Endothelial cell of coronary artery (primary cell): ENCODE results near the gene VAV1. TPM values are rescaled to one million over a fixed set of nuclear protein-coding genes. Genes with fewer than 3 reads are reported as not detected.

Source experiments
- total RNA-seq: library from RNA; depleted of rRNA; stranded (reverse); fragments of >200 nt; gene quantifications from 2 replicates; pipeline ENCODE4 v1.2.3, GENCODE V29; 2014

VAV1 gene
- total RNA-seq: not detected in 2 replicates

GRCh38 chr19:6772028-6772865 lies at the start of gene VAV1:
Gene VAV1 (plus strand): TSS chr19:6772708. CDS start chr19:6772808, 100 bp downstream.

GRCh38 chr19:6737284-6737872 lies 35.1 kb upstream of the VAV1 start, which contains the start of gene GPR108:
Gene GPR108 (minus strand): TSS chr19:6737580. CDS start chr19:6737576, 4 bp downstream.

DNA sequence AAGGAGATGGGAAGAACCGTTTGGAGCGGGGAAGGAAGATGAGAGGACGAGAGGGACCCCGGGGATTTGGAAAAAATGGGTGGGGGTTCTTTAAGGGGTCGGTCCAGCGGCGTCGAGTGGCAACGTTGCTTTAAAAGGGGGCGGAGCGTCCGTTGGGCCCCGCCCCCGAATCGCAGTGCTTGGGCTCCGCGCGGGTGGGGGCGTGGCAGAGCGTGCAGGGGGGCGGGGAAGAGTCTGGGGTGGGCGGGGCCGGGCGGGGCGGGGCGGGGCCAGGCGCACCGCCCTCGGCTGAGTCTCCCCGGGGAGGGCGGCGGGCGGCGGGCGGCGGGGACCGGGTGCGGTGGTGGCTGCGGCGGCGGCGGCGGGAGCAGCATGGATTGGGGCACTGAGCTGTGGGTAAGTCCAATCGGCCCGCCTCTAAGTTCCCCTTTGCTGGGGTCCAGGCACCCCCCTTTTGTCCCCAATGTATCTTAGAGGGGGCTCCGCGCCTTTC lies 33.1 kb upstream of the VAV1 start, which contains the start of gene TRIP10:
TSS of gene TRIP10 (plus strand) at position 291 of the 493 bp plus-strand sequence. CDS start at position 373, 82 bp downstream.

DNA sequence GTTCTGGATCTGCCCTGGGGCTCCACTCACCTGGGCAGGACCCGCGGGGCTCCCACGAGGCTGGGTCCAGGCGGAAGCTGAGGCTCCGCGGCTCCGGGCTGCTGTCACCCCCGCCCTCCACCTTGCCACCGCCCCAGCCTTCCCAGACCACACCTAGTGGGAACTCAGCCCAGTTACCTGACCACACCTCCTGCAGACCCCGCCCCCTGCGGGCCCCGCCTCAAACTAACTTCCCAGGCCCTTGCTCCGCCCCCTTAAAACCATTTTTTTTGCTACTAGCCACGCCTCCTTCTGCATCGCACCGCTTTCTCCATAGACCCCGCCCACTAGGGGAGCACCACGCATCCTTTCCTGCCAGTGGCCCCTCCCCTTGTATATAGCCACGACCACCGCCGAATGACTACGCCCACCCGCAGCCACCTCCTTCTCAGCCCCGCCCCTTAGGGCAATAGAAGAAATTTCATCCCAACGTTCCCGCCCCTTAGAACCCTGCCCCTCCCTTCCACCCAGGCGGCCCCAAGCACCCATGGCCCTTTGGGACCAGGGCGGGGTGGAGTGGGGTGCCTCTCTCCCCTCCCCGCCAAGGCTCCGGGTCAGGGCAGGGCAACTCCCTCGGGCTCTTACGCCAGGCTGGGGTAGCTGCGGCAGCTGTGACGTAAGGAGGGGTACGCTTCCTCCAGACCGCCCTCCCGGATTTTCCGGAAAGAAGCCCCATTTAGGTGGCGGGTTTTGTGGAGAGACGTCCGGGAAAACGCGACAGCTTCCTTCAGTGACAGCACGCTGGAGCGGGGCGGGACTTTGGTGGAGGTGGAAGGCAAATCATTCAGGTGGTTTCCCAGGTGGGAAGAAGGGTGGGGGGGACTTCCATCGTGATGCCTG lies 4.9 kb upstream of the VAV1 start, which contains the start of gene SH2D3A:
TSS of gene SH2D3A (minus strand) at position 79 of the 879 bp plus-strand sequence. CDS start 3,687 bp downstream, outside the sequence.

DNA sequence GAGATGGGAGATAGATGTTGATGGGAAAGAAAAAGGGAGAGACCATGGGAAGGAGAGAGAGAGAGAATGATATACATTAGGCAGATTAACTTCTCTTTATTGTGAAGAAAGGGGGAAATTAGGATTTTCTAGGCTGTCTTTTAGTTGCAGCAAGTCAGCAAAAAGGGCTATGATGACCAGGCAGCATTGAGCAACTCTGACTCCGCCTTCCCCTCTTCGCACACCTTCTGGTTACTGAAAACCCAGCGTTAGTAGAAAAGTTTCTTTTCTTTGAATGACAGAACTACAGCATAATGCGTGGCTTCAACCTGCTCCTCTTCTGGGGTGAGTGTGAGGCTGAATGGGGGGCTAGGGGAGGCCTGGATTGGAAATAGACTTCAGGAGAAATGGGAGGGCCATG lies 114.8 kb downstream of the VAV1 start, which contains the start of gene ADGRE1:
TSS of gene ADGRE1 (plus strand) at position 264 of the 400 bp plus-strand sequence. CDS start at position 294, 30 bp downstream.

Other genes with a start within 250 kb of the VAV1 start
- gene TNFSF9, start 241.7 kb upstream of the VAV1 start, total RNA-seq: 0.75 and 0.99 TPM in 2 replicates
- not detected in 2 replicates for gene CD70, start 181.6 kb upstream of the VAV1 start, total RNA-seq
- not detected in 2 replicates for gene TNFSF14, start 102.5 kb upstream of the VAV1 start, total RNA-seq
- 0.09 TPM in 2 replicates for gene C3, start 52.1 kb upstream of the VAV1 start, total RNA-seq
- gene GPR108, start 35.1 kb upstream of the VAV1 start, total RNA-seq: 44.4 and 45.6 TPM in 2 replicates
- gene TRIP10, start 33.0 kb upstream of the VAV1 start, total RNA-seq: 40.3 and 57.7 TPM in 2 replicates
- 0.18 and 0.38 TPM in 2 replicates for gene SH2D3A, start 5.3 kb upstream of the VAV1 start, total RNA-seq
- not detected in 2 replicates for gene ADGRE1, start 114.9 kb downstream of the VAV1 start, total RNA-seq
- not detected in 2 replicates for gene MBD3L2B, start 248.7 kb downstream of the VAV1 start, total RNA-seq